GM18498 (cell line): ENCODE measurements around the gene PGF.

Experiments used
- ATAC-seq: cut with Tn5 transposase; IDR thresholded peaks from one replicate; pipeline ENCODE4 v1.9.1; 2021; ENCODE audit warnings: mild to moderate bottlenecking, moderate library complexity; ENCODE audit not compliant: unreplicated experiment

PGF gene

GRCh38 chr14:74979029-74979428 lies 23.6 kb upstream of the PGF start:
- ATAC-seq: no peak

GRCh38 chr14:74978416-74978947 lies 23.1 kb upstream of the PGF start:
- no peak for ATAC-seq

DNA sequence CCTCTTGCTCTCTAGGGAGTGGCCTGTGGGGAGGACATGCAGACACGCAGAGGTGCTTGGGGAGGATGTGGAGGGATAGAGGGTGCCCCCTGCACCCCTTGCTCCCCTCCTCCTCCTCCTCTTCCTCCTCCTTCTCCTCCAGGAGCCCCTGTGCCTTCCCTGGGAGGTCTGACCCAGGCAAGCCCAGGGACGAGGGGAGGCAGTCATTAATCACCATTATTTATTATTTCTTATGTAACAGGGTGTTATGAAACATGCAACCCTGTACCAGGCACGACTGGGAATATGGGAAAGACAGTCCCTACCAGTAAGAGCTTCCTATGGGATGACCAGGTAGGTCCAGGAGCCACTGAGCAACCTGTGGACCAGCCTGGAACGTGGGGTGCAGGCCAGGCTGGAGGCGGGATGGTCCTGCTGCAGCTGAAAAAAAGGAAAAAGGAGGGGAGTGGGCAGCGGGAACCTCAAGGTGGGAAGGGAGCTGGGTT lies 22.5 kb upstream of the PGF start:
- no peak for ATAC-seq

GRCh38 chr14:74977164-74977900 lies 21.9 kb upstream of the PGF start:
- no peak for ATAC-seq

GRCh38 chr14:74976264-74977113 lies 21.1 kb upstream of the PGF start:
- ATAC-seq: no peak

GRCh38 chr14:74975059-74975810 lies 19.8 kb upstream of the PGF start:
- no peak for ATAC-seq

DNA sequence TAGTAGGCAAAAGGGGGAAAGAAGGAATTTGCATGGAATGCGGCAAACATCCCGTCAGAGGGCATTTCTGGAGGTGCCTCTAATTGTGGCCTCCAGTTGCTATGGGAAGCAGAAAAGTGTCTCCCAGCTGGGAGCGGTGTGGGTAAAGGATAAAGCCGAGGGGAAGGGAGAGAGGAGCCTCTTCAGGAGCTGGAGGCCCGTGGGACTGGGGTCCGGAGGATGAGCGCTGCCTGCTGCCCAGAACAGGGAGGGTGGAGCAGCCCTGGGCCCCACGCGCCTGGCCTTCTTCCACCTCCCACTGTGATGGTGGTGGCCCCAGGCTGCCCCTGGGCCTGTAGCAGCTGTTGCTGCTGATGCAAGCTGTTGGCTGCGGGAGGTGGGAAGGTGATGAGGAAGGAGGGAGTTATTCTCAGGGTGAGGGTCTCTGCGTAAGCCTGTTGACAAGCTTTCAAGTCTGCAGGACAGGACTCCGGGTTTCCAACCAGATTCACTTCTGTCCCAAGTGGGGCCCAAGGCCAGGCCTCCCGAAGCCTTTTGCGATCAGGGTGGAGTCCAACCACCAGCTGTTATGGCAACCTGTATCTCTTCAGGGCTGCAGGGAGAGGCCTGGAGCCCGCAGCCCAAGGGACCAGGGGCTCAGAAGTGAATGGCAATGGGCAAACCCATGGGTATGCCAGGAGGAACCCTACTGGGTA lies 19.1 kb upstream of the PGF start:
- ATAC-seq: no peak

DNA sequence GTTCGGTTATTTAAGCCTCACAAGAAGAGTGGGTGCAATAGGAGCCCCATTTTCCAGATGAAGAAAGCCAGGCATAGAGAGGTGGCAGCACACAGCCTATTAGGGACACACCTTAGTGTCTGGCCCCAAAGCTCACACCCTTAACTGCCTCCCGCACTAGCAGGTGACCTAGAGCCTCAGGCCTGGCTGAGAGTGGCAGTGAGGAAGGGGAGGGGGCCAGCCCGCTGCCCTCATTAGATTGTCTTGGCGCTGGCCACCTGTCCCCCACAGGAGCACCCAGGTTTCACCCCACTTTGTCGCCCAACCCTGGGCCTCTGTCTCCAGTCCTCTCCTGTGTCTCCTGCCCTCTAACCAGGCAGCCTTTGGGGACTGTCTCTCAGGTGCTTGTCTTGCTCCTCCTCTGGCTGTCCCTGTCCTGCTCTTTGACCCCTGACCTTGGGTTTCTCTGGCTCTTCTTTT lies 18.5 kb upstream of the PGF start:
- ATAC-seq: no peak

- no peak for ATAC-seq
These were observed 17.7 kb upstream of the PGF start for GRCh38 chr14:74973003-74973653.

DNA sequence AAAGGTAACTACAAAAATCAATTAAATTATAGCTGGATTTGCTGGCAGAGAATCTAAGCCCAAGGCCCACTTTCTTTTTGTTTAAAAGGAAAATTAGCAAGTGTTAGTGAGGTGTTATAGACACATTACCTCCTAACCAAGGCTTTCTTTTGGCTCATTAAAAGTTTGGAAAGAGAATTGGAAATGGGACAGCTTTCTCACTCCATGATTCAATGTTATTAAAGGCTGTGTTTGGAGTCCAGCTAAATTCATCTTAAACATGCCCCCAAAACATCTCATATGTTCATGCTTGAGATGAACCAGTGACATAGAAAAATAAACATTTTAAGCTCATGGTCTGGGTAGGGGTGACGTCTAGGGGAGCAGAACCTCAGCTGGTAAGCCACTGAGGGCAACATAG lies 13.4 kb upstream of the PGF start:
- no peak for ATAC-seq

- no peak for ATAC-seq
These were observed 10.2 kb upstream of the PGF start for GRCh38 chr14:74965486-74966153.

GRCh38 chr14:74964787-74965485 lies 9.5 kb upstream of the PGF start:
- ATAC-seq: no peak

GRCh38 chr14:74963705-74964271 lies 8.4 kb upstream of the PGF start:
- ATAC-seq: no peak

- no peak for ATAC-seq
These were observed 7.8 kb upstream of the PGF start for GRCh38 chr14:74963178-74963704.

DNA sequence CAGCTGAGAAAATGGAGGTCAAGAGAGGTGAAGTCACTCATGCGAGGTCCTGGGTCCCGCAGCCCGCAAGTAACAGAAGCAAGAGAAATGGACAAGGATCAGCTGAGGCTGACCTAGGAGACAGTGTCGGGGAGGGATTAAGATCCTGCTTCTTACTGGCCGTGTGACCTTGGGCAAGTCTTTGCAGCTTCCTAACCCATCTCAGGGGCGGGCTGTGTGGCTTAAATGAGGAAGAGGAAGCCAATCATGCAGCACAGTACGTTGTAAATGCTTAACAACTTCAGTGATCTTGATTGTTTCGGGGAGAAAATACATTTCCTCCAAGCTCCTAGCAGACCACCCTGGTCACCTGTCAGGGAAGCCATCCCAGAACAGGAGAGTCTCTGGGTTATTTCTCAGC lies 7.1 kb upstream of the PGF start:
- ATAC-seq: no peak

DNA sequence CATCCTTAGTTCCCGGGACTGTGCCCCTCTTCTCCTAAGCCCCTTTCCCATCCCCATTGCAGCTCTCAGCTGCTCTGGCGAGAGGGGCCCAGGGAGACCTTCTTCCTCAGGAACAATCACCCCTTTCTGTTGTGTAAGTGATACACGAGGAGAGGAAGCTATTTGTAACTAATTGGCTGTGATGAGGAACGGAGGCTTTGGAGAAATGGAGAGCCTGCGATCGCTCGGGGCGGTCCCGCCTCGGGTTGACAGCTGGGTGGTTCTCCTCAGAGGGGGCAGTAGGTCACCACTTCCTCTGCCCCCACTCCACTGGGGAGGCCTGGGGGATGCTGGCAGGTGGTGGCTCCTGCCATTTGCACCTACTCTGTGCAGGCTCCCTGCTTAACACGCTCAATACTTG lies 6.6 kb upstream of the PGF start:
- no peak for ATAC-seq

DNA sequence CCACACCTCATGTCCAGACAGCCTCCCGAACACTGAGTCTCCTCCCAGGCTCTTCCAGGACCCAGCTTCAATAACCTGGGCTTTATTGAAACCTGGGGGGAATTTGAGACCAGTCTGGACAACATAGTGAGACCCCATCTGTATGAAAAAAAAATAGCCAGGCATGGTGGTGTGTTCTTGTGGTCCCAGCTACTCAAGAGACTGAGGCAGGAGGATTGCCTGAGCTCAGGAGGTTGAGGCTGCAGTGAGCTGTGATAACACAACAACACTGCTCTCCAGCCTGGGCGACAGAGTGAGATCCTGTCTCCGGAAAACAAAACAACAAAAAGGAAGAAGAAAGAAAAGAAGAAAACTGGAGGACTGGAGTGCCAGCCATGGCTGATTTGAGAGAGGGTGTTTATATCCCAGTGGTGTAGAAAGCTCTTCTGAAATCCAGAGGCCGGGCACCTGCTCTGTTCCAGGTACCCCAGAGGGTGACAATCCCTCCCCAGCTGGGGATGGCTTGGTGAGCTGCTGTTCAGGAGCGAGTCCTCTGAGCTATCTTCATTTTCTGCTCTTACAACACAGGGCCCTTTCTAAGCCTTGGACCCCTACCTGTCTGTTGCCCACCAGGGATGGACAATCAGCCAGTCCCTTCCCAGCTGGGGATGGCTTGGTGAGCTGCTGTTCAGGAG lies 6.0 kb upstream of the PGF start:
- ATAC-seq: no peak

GRCh38 chr14:74960736-74961135 lies 5.3 kb upstream of the PGF start:
- ATAC-seq: no peak
